ENCODE data around the gene DRAXIN. TPM values are rescaled to one million over a fixed set of nuclear protein-coding genes. Genes with fewer than 3 reads are reported as not detected.

Gene DRAXIN
- total RNA-seq, 4 donors from 2014 or later: 0.06 to 0.41 TPM; not detected in 2

GRCh38 chr1:11730429-11730891 is 39.0 kb downstream of the DRAXIN start:
- H3K36me3 ChIP-seq: no peaks in the 10 kb centered on the region
- TF ChIP-seq POLR2A (IDR thresholded peaks at IDR 0.05): no peak
- TF ChIP-seq, protein P1, sequence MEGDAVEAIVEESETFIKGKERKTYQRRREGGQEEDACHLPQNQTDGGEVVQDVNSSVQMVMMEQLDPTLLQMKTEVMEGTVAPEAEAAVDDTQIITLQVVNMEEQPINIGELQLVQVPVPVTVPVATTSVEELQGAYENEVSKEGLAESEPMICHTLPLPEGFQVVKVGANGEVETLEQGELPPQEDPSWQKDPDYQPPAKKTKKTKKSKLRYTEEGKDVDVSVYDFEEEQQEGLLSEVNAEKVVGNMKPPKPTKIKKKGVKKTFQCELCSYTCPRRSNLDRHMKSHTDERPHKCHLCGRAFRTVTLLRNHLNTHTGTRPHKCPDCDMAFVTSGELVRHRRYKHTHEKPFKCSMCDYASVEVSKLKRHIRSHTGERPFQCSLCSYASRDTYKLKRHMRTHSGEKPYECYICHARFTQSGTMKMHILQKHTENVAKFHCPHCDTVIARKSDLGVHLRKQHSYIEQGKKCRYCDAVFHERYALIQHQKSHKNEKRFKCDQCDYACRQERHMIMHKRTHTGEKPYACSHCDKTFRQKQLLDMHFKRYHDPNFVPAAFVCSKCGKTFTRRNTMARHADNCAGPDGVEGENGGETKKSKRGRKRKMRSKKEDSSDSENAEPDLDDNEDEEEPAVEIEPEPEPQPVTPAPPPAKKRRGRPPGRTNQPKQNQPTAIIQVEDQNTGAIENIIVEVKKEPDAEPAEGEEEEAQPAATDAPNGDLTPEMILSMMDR (IDR thresholded peaks at IDR 0.05): no peak
- peak in 1 of 2 donors; percentile 42 for DNase-seq
- H3K4me1 ChIP-seq: no peaks in the 10 kb centered on the region
- intact Hi-C loops (cut with DNase I; ENCODE audit: low total_unique reads): loop anchor here (10.0 kb wide), 1 partner anchor 74 kb away; the partner anchor contains the start of genes CLCN6 and MTHFR
- H3K27me3 ChIP-seq: no peaks in the 10 kb centered on the region
- peak overlapping the region; percentile 67 to 76 for H3K27ac ChIP-seq
- no peak overlapping the region for H3K4me3 ChIP-seq
- H3K9me3 ChIP-seq: no peaks in the 10 kb centered on the region

GRCh38 chr1:11731691-11732283 is 40.3 kb downstream of the DRAXIN start:
- Histone ChIP-seq H3K27ac (peak overlapping the region; percentile 67 to 76), H3K9me3 (no peaks in the 10 kb centered on the region), H3K27me3 (no peaks in the 10 kb centered on the region), H3K4me3 (peak overlapping the region; percentile 16 to 39), H3K4me1 (no peaks in the 10 kb centered on the region), H3K36me3 (no peaks in the 10 kb centered on the region)
- TF ChIP-seq, protein P1 (IDR thresholded peaks at IDR 0.05): no peak
- no peak for TF ChIP-seq POLR2A (IDR thresholded peaks at IDR 0.05)
- peak; percentile 77 to 78 for DNase-seq
- intact Hi-C loops (cut with DNase I; ENCODE audit: low total_unique reads): loop anchor here (10.0 kb wide), 1 partner anchor 73 kb away; the partner anchor contains the start of genes CLCN6 and MTHFR

DNA sequence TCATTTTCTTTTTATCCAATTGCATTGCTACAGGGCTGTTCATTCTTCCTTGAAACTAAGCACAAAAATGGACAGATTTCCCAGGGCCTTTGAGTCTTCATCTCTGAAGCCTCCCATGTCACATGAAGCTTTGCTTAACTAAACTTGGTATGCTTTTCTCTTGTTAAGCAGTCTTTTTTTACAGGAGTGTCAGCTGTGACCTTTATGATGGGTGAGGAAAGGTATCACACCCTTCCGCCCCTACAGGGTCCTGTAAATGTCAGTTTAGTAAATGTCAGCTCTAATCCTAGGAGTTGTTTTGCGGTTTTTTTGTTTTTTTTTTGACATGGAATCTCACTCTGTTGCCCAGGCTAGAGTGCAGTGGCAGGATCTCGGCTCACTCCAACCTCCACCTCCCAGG is 41.8 kb downstream of the DRAXIN start:
- intact Hi-C loops (cut with DNase I; ENCODE audit: low total_unique reads): loop anchor here (10.0 kb wide), 1 partner anchor 71 kb away; the partner anchor contains the start of genes CLCN6 and MTHFR
- Histone ChIP-seq H3K27ac (no peak overlapping the region), H3K4me3 (no peak overlapping the region), H3K9me3 (no peaks in the 10 kb centered on the region), H3K36me3 (no peaks in the 10 kb centered on the region), H3K27me3 (no peaks in the 10 kb centered on the region), H3K4me1 (no peaks in the 10 kb centered on the region)
- no peak for DNase-seq
- no peak for TF ChIP-seq POLR2A (IDR thresholded peaks at IDR 0.05)
- TF ChIP-seq, protein P1 (IDR thresholded peaks at IDR 0.05): no peak

- TF ChIP-seq POLR2A (IDR thresholded peaks at IDR 0.05): no peak
- TF ChIP-seq, protein P1 (IDR thresholded peaks at IDR 0.05): no peak
- Histone ChIP-seq H3K36me3 (no peaks in the 10 kb centered on the region), H3K4me1 (no peaks in the 10 kb centered on the region), H3K9me3 (no peaks in the 10 kb centered on the region), H3K27ac (peak overlapping the region; percentile 78 to 85), H3K27me3 (no peaks in the 10 kb centered on the region), H3K4me3 (peak overlapping the region; percentile 69 to 76)
- intact Hi-C loops (cut with DNase I; ENCODE audit: low total_unique reads): loop anchor here (10.0 kb wide), 1 partner anchor 69 kb away; the partner anchor contains the start of genes CLCN6 and MTHFR
- no peak for DNase-seq
These were observed 44.0 kb downstream of the DRAXIN start for GRCh38 chr1:11735531-11735853.

All from uterus (tissue), 4 donors.